ENCODE data around the gene NHP2. TPM values are rescaled to one million over a fixed set of nuclear protein-coding genes. Genes with fewer than 3 reads are reported as not detected.
"Not testable (repeated sequence)": the region's sequence is repeated elsewhere in the genome, so short reads cannot be mapped to it uniquely, and the experiment has no call there.

NHP2 gene
- polyA plus RNA-seq, 1 donor from 2014 or later, result 332 TPM

DNA sequence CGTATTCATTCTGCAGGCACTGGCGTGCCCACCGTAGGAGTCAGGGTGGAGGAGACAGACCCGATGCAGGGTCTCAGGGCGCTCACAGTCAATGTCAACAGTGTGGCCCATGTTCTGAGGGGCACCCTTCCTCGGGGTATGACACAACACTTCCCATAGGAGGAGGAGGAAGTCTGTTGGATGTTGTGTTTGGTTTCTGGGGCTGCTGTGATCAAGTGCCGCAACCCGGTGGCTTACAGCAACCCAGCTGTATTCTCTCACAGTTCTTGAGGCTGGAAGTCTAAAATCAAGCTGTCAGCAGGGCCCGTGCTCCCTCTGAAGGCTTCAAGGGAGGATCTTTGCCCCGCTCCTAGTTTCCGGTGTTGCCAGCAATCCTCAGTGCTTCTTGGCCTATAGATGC lies 45.0 kb upstream of the NHP2 start:
- Histone ChIP-seq H3K4me2 (ENCODE audit: low read length) (no peak overlapping the region), H4K20me1 (ENCODE audit: insufficient read depth) (no peaks in the 10 kb centered on the region), H3K36me3 (ENCODE audit: insufficient read depth, low read length) (no peaks in the 10 kb centered on the region), H3K9ac (ENCODE audit: low read length) (no peak overlapping the region), H3K79me2 (replicated peaks; ENCODE audit: insufficient read depth, low read length) (no peaks in the 10 kb centered on the region), H2AFZ (ENCODE audit: low read depth, low read length) (no peak overlapping the region), H3K27ac (ENCODE audit: low read length) (no peak overlapping the region), H3K4me3 (ENCODE audit: low read length) (no peak overlapping the region), H3F3A (ENCODE audit: insufficient read depth, low read length, poor library complexity, severe bottlenecking) (no peaks in the 10 kb centered on the region), H3K9me2 (ENCODE audit: insufficient read depth, low read length) (no peaks in the 10 kb centered on the region), H3K27me3 (ENCODE audit: insufficient read depth, low read depth, low read length) (no peaks in the 10 kb centered on the region), H3K9me3 (ENCODE audit: low read length) (no peaks in the 10 kb centered on the region)
- TF ChIP-seq SMC3 (conservative IDR thresholded peaks at IDR 0.05; ENCODE audit: poor library complexity) (no peak), TAF1 (IDR thresholded peaks at IDR 0.05; ENCODE audit: low read depth) (no peak), MXI1 (conservative IDR thresholded peaks at IDR 0.05; ENCODE audit: poor library complexity, severe bottlenecking) (no peak), EZH2 (IDR thresholded peaks at IDR 0.05; ENCODE audit: borderline replicate concordance, insufficient read depth, low read length, poor library complexity, severe bottlenecking) (no peak), EP300 (conservative IDR thresholded peaks at IDR 0.05; ENCODE audit: poor library complexity, severe bottlenecking) (no peak), RAD21 (conservative IDR thresholded peaks at IDR 0.05) (no peak), POLR2AphosphoS5 (IDR thresholded peaks at IDR 0.05) (no peak)
- TF ChIP-seq, protein P1, sequence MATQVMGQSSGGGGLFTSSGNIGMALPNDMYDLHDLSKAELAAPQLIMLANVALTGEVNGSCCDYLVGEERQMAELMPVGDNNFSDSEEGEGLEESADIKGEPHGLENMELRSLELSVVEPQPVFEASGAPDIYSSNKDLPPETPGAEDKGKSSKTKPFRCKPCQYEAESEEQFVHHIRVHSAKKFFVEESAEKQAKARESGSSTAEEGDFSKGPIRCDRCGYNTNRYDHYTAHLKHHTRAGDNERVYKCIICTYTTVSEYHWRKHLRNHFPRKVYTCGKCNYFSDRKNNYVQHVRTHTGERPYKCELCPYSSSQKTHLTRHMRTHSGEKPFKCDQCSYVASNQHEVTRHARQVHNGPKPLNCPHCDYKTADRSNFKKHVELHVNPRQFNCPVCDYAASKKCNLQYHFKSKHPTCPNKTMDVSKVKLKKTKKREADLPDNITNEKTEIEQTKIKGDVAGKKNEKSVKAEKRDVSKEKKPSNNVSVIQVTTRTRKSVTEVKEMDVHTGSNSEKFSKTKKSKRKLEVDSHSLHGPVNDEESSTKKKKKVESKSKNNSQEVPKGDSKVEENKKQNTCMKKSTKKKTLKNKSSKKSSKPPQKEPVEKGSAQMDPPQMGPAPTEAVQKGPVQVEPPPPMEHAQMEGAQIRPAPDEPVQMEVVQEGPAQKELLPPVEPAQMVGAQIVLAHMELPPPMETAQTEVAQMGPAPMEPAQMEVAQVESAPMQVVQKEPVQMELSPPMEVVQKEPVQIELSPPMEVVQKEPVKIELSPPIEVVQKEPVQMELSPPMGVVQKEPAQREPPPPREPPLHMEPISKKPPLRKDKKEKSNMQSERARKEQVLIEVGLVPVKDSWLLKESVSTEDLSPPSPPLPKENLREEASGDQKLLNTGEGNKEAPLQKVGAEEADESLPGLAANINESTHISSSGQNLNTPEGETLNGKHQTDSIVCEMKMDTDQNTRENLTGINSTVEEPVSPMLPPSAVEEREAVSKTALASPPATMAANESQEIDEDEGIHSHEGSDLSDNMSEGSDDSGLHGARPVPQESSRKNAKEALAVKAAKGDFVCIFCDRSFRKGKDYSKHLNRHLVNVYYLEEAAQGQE (IDR thresholded peaks at IDR 0.05; ENCODE audit: borderline replicate concordance), result no peak
- TF ChIP-seq, protein P2, sequence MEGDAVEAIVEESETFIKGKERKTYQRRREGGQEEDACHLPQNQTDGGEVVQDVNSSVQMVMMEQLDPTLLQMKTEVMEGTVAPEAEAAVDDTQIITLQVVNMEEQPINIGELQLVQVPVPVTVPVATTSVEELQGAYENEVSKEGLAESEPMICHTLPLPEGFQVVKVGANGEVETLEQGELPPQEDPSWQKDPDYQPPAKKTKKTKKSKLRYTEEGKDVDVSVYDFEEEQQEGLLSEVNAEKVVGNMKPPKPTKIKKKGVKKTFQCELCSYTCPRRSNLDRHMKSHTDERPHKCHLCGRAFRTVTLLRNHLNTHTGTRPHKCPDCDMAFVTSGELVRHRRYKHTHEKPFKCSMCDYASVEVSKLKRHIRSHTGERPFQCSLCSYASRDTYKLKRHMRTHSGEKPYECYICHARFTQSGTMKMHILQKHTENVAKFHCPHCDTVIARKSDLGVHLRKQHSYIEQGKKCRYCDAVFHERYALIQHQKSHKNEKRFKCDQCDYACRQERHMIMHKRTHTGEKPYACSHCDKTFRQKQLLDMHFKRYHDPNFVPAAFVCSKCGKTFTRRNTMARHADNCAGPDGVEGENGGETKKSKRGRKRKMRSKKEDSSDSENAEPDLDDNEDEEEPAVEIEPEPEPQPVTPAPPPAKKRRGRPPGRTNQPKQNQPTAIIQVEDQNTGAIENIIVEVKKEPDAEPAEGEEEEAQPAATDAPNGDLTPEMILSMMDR (IDR thresholded peaks at IDR 0.05; ENCODE audit: poor library complexity, severe bottlenecking), result no peak

- H3K27ac ChIP-seq (ENCODE audit: low read length); H3K27me3 ChIP-seq (ENCODE audit: insufficient read depth, low read depth, low read length): not testable (repeated sequence)
These were observed 44.5 kb upstream of the NHP2 start for GRCh38 chr5:178198151-178198550.

GRCh38 chr5:178196986-178197385 lies 43.3 kb upstream of the NHP2 start:
- TF ChIP-seq EZH2 (IDR thresholded peaks at IDR 0.05; ENCODE audit: borderline replicate concordance, insufficient read depth, low read length, poor library complexity, severe bottlenecking) (no peak), TAF1 (IDR thresholded peaks at IDR 0.05; ENCODE audit: low read depth) (no peak)
- Histone ChIP-seq H3K4me2 (ENCODE audit: low read length) (no peak overlapping the region), H3K36me3 (ENCODE audit: insufficient read depth, low read length) (no peaks in the 10 kb centered on the region), H3K9ac (ENCODE audit: low read length) (no peak overlapping the region), H3K27ac (ENCODE audit: low read length) (no peak overlapping the region), H3K4me3 (ENCODE audit: low read length) (no peak overlapping the region), H2AFZ (ENCODE audit: low read depth, low read length) (no peak overlapping the region), H3K79me2 (replicated peaks; ENCODE audit: insufficient read depth, low read length) (no peaks in the 10 kb centered on the region), H3K27me3 (ENCODE audit: insufficient read depth, low read depth, low read length) (no peaks in the 10 kb centered on the region), H4K20me1 (ENCODE audit: insufficient read depth) (no peaks in the 10 kb centered on the region), H3K9me3 (ENCODE audit: low read length) (no peaks in the 10 kb centered on the region), H3F3A (ENCODE audit: insufficient read depth, low read length, poor library complexity, severe bottlenecking) (no peaks in the 10 kb centered on the region), H3K9me2 (ENCODE audit: insufficient read depth, low read length) (no peaks in the 10 kb centered on the region)

More at GRCh38 chr5:178198151-178198550, 44.5 kb upstream of the NHP2 start:
- not testable (repeated sequence) for H3K4me2 ChIP-seq (ENCODE audit: low read length); H3F3A ChIP-seq (ENCODE audit: insufficient read depth, low read length, poor library complexity, severe bottlenecking); H3K9me2 ChIP-seq (ENCODE audit: insufficient read depth, low read length); H3K9me3 ChIP-seq (ENCODE audit: low read length); H3K79me2 ChIP-seq (replicated peaks; ENCODE audit: insufficient read depth, low read length); H3K36me3 ChIP-seq (ENCODE audit: insufficient read depth, low read length); H2AFZ ChIP-seq (ENCODE audit: low read depth, low read length); H3K4me3 ChIP-seq (ENCODE audit: low read length); H3K9ac ChIP-seq (ENCODE audit: low read length); H4K20me1 ChIP-seq (ENCODE audit: insufficient read depth)
